Body of pancreas (tissue), 4 donors: ENCODE measurements around the gene ANKRD44. TPM values are rescaled to one million over a fixed set of nuclear protein-coding genes. Genes with fewer than 3 reads are reported as not detected.

Source experiments
- ATAC-seq: fragments of 150-250 bp; one replicate; pipeline ENCODE4 v1.9.1; 2016
- DNase-seq, 4 donors: peaks; one replicate each; pipeline ENCODE4 v3.0.0-alpha.2; 2019
- H3K27ac ChIP-seq, 4 donors: fragments of 200-600 bp; sonication (generic); 1 replicate in 3 of 4; 2 replicates in 1 of 4; pipeline versions ENCODE4 v1.5.1 to v1.6.1; 2016 to 2019; ENCODE audit warnings: mild to moderate bottlenecking in 1 of 4, mixed read lengths in 1 of 4, moderate library complexity in 1 of 4
- H3K27me3 ChIP-seq, 2 donors: fragments of 200-600 bp; sonication (generic); one replicate each; pipeline ENCODE4 v1.6.0; 2016; ENCODE audit warnings: mild to moderate bottlenecking in 1 of 2
- H3K36me3 ChIP-seq, 2 donors: fragments of 200-600 bp; sonication (generic); replicated peaks in 1 of 2; 2 replicates each; pipeline ENCODE4 v1.5.1; 2016; ENCODE audit warnings: low read depth in 2 of 2; ENCODE audit not compliant: insufficient read depth in 1 of 2
- H3K4me1 ChIP-seq: fragments of 200-600 bp; sonication (generic); one replicate; pipeline ENCODE4 v1.6.0; 2016
- H3K4me3 ChIP-seq, 2 donors: fragments of 200-600 bp; sonication (generic); 1 replicate in 1 of 2; 2 replicates in 1 of 2; pipeline ENCODE4 v1.5.1; 2016 to 2019
- H3K9me3 ChIP-seq, 3 donors: fragments of 200-600 bp; sonication (generic); 1 replicate in 2 of 3; 2 replicates in 1 of 3; pipeline ENCODE4 v1.5.1; 2016
- CTCF ChIP-seq, 7 experiments: fragments of 450-650 bp in 4 of 7; fragments of 200-600 bp in 3 of 7; sonication (generic) in 3 of 7; IDR thresholded peaks; one replicate each; pipeline ENCODE4 v1.5.1; 2016 to 2019; ENCODE audit warnings: antibody characterized with exemption in 7 of 7
- POLR2A ChIP-seq, 3 donors: fragments of 450-650 bp; IDR thresholded peaks; one replicate each; pipeline ENCODE4 v1.6.1; 2016; ENCODE audit warnings: antibody characterized with exemption in 3 of 3, mild to moderate bottlenecking in 2 of 3
- WGBS, 2 donors: methylation state at CpG; one replicate each; pipeline ENCODE4 v1.1.5; 2017; 5-methylcytosine and 5-hydroxymethylcytosine counted together
- intact Hi-C: fragments of 100-400 bp; cut with DNase I; formaldehyde crosslinking; loops from one replicate; pipeline ENCODE4 v1.15.1; 2023
- total RNA-seq, 2 donors: library from RNA; depleted of rRNA; stranded (reverse); fragments of >200 nt; gene quantifications; one replicate each; pipeline ENCODE4 v1.1.0, GENCODE V29; 2016

ANKRD44 gene
- total RNA-seq, 2 donors from 2014 or later: 12.2 TPM

- no peaks in the 10 kb centered on the region for H3K27me3 ChIP-seq
- H3K4me3 ChIP-seq: no peak overlapping the region
- H3K9me3 ChIP-seq: no peaks in the 10 kb centered on the region
- intact Hi-C loops: no loop called here
- no peak for TF ChIP-seq POLR2A (IDR thresholded peaks at IDR 0.05)
- no peak for TF ChIP-seq CTCF (IDR thresholded peaks at IDR 0.05)
- DNase-seq (no peak), ATAC-seq (no peak)
- WGBS, 2 donors: 81 to 91% methylated on average over 3 of the region's 3 CpGs
- H3K4me1 ChIP-seq: peaks cover 8% of the 10 kb centered on the region
- H3K27ac ChIP-seq: no peak overlapping the region
- no peaks in the 10 kb centered on the region for H3K36me3 ChIP-seq
Measured at GRCh38 chr2:196985511-196986183, 324.9 kb downstream of the ANKRD44 start.

- Histone ChIP-seq H3K36me3 (no peaks in the 10 kb centered on the region), H3K4me1 (peaks cover 8% of the 10 kb centered on the region), H3K4me3 (no peak overlapping the region), H3K27ac (no peak overlapping the region), H3K27me3 (no peaks in the 10 kb centered on the region), H3K9me3 (no peaks in the 10 kb centered on the region)
- DNase-seq: no peak
- 96 to 99% methylated on average over 5 of the region's 5 CpGs for WGBS, 2 donors
- no peak for ATAC-seq
- intact Hi-C loops: no loop called here
- TF ChIP-seq POLR2A (IDR thresholded peaks at IDR 0.05) (no peak), CTCF (IDR thresholded peaks at IDR 0.05) (no peak)
Measured at GRCh38 chr2:196984903-196985302, 325.7 kb downstream of the ANKRD44 start.

- DNase-seq (no peak), ATAC-seq (no peak)
- TF ChIP-seq POLR2A (IDR thresholded peaks at IDR 0.05): no peak
- TF ChIP-seq CTCF (IDR thresholded peaks at IDR 0.05): no peak
- Histone ChIP-seq H3K27me3 (no peaks in the 10 kb centered on the region), H3K27ac (no peak overlapping the region), H3K9me3 (no peaks in the 10 kb centered on the region), H3K4me3 (no peak overlapping the region), H3K36me3 (no peaks in the 10 kb centered on the region), H3K4me1 (peaks cover 8% of the 10 kb centered on the region)
- intact Hi-C loops: no loop called here
- WGBS, 2 donors: 75 to 79% methylated on average over 3 of the region's 3 CpGs
Measured at GRCh38 chr2:196983934-196984333, 326.6 kb downstream of the ANKRD44 start.

GRCh38 chr2:196980473-196980872 lies 330.1 kb downstream of the ANKRD44 start:
- TF ChIP-seq CTCF (IDR thresholded peaks at IDR 0.05) (no peak), POLR2A (IDR thresholded peaks at IDR 0.05) (no peak)
- Histone ChIP-seq H3K4me1 (no peaks in the 10 kb centered on the region), H3K9me3 (no peaks in the 10 kb centered on the region), H3K27ac (no peak overlapping the region), H3K4me3 (no peak overlapping the region), H3K36me3 (no peaks in the 10 kb centered on the region), H3K27me3 (no peaks in the 10 kb centered on the region)
- ATAC-seq (no peak), DNase-seq (no peak)
- intact Hi-C loops: no loop called here
- 58% methylated on average over 3 of the region's 3 CpGs for WGBS, 2 donors

GRCh38 chr2:196980001-196980400 lies 330.6 kb downstream of the ANKRD44 start:
- intact Hi-C loops: no loop called here
- no peaks in the 10 kb centered on the region for H3K27me3 ChIP-seq
- no peak overlapping the region for H3K27ac ChIP-seq
- DNase-seq (no peak), ATAC-seq (no peak)
- no peak for TF ChIP-seq CTCF (IDR thresholded peaks at IDR 0.05)
- no peak for TF ChIP-seq POLR2A (IDR thresholded peaks at IDR 0.05)
- H3K4me1 ChIP-seq: no peaks in the 10 kb centered on the region
- no peak overlapping the region for H3K4me3 ChIP-seq
- 75% methylated on average over 1 of the region's 1 CpG for WGBS, 2 donors
- no peaks in the 10 kb centered on the region for H3K36me3 ChIP-seq
- no peaks in the 10 kb centered on the region for H3K9me3 ChIP-seq
